RWPE2 (cell line): ENCODE results near the gene MCF2L2.
A peak's percentile ranks its signal among the peaks of the same experiment; 100 is the strongest.

Experiments
- ATAC-seq: fragments of 200-7000 bp; cut with Tn5 transposase; 3 replicates; pipeline ENCODE4 v1.9.1; 2021; ENCODE audit warnings: low read depth
- DNase-seq: peaks from one replicate; pipeline ENCODE4 v3.0.0-alpha.2; 2020; ENCODE audit warnings: low spot score
- H3K27ac ChIP-seq: fragments of 450-650 bp; 2 replicates; pipeline ENCODE4 v1.5.1; 2017; ENCODE audit warnings: mild to moderate bottlenecking; ENCODE audit not compliant: poor library complexity, severe bottlenecking
- H3K27me3 ChIP-seq: fragments of 250-450 bp; sonication (Bioruptor Pico); 2 replicates; pipeline ENCODE4 v1.5.1; 2021; ENCODE audit warnings: mild to moderate bottlenecking, moderate library complexity; ENCODE audit not compliant: insufficient read depth, poor library complexity, severe bottlenecking
- H3K36me3 ChIP-seq: fragments of 250-450 bp; sonication (Bioruptor Pico); 2 replicates; pipeline ENCODE4 v1.5.1; 2020; ENCODE audit warnings: low read depth, mild to moderate bottlenecking, moderate library complexity
- H3K4me1 ChIP-seq: fragments of 250-450 bp; sonication (Bioruptor Pico); 2 replicates; pipeline ENCODE4 v1.5.1; 2021; ENCODE audit warnings: mild to moderate bottlenecking, moderate library complexity; ENCODE audit not compliant: insufficient read depth, poor library complexity, severe bottlenecking
- H3K4me3 ChIP-seq: fragments of 250-450 bp; sonication (Bioruptor Pico); 2 replicates; pipeline ENCODE4 v1.5.1; 2021; ENCODE audit warnings: mild to moderate bottlenecking, moderate library complexity; ENCODE audit not compliant: severe bottlenecking
- H3K9me3 ChIP-seq: fragments of 250-450 bp; sonication (Bioruptor Pico); 2 replicates; pipeline ENCODE4 v1.5.1; 2021; ENCODE audit warnings: mild to moderate bottlenecking, moderate library complexity; ENCODE audit not compliant: severe bottlenecking
- TF ChIP-seq, protein P1 (sequence below): fragments of 450-650 bp; IDR thresholded peaks from one replicate; pipeline ENCODE4 v1.5.1; 2017; ENCODE audit warnings: mild to moderate bottlenecking, moderate library complexity; ENCODE audit not compliant: poor library complexity, severe bottlenecking

Gene MCF2L2

DNA sequence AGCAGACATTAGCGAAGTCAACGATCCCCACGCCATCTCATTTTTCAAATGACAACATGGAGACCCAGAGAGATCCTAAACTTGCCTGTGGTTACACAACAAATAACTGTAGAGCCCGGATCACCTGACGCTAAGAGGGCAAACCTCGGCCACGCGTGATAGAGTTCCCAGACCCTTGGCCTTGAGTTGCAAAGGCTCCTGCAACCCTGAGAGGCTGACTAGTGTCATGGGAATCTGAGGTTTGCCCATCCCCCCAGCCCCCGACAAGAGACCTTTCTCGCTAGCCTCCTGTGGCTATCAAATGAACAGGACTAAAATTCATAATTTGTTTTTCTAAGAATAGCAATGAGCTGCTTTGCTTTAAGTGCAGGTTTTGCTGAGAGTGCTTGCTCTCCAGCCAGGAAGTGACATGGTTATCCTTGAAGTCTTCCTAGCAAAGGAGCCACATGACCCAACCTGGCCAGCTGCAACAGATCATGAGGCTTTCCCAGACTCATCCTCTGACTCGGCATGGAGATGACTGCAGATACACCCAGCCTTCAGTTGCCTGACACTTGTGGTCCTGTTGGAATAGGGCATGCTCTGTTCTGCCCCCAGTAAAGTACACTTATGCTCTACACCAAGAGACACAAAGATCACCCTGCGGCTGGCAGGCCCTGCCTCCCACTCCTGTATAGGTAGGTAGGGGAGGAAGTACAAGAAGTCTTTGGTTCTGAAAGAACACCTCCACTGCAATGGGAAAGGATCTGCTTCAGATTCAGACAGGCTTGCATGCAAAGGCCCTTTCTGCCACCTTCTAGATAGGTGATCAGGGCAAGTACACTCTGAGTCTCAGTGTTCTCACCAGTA lies 36.0 kb downstream of the MCF2L2 start:
- H3K4me1 ChIP-seq: no peaks in the 10 kb centered on the region
- ATAC-seq (peak; percentile 49; the same call in 1 of the 3 replicates), DNase-seq (no peak)
- peaks cover 3% of the 10 kb centered on the region for H3K27me3 ChIP-seq
- no peaks in the 10 kb centered on the region for H3K36me3 ChIP-seq
- TF ChIP-seq, protein P1, sequence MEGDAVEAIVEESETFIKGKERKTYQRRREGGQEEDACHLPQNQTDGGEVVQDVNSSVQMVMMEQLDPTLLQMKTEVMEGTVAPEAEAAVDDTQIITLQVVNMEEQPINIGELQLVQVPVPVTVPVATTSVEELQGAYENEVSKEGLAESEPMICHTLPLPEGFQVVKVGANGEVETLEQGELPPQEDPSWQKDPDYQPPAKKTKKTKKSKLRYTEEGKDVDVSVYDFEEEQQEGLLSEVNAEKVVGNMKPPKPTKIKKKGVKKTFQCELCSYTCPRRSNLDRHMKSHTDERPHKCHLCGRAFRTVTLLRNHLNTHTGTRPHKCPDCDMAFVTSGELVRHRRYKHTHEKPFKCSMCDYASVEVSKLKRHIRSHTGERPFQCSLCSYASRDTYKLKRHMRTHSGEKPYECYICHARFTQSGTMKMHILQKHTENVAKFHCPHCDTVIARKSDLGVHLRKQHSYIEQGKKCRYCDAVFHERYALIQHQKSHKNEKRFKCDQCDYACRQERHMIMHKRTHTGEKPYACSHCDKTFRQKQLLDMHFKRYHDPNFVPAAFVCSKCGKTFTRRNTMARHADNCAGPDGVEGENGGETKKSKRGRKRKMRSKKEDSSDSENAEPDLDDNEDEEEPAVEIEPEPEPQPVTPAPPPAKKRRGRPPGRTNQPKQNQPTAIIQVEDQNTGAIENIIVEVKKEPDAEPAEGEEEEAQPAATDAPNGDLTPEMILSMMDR: no peak
- no peak overlapping the region for H3K4me3 ChIP-seq
- H3K27ac ChIP-seq: no peak overlapping the region
- H3K9me3 ChIP-seq: no peaks in the 10 kb centered on the region

DNA sequence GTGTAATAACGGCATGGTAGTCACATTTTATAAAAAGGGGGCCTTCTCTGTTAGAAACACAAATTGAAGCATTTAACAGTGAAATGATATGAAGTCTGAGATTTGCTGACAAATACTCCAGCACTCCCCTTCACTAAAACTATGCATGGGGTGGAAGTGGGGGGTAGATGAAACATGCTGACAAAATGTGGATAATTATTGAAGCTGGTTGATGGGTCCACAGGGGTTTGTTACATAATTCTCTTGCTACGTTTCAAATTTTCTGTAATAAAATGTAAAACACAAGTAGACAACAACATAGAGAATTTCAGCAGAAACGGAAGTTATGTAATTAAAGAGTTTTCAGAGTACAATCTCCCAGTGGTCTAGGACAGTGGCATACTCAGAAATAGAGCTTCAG lies 37.0 kb downstream of the MCF2L2 start:
- no peak for DNase-seq
- TF ChIP-seq, protein P1: no peak

DNA sequence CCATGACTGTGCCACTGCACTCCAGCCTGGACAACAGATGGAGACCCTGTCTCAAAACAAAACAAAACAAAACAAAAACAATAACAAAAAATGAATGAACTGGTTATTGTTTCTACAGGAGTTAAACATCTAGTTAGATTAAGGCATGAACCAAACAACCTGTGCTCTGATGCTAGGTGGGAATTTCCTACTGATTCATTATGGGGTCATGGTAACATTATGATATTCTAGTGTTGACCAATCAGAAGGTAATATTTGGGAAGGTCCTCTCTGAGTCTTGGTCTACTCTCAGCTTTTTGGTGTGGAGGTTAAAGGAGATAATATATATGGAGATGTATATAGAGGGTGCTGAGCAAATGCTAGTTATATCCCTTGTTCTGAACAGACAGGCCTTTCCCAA lies 37.6 kb downstream of the MCF2L2 start:
- no peaks in the 10 kb centered on the region for H3K36me3 ChIP-seq
- no peaks in the 10 kb centered on the region for H3K4me1 ChIP-seq
- H3K27me3 ChIP-seq: peaks cover 3% of the 10 kb centered on the region
- no peak for ATAC-seq
- H3K27ac ChIP-seq: no peak overlapping the region
- TF ChIP-seq, protein P1: no peak
- H3K9me3 ChIP-seq: no peaks in the 10 kb centered on the region
- DNase-seq: no peak
- H3K4me3 ChIP-seq: no peak overlapping the region

More for the DNA sequence above, 37.0 kb downstream of the MCF2L2 start:
- Histone ChIP-seq H3K27me3 (peaks cover 3% of the 10 kb centered on the region), H3K9me3 (no peaks in the 10 kb centered on the region), H3K4me1 (no peaks in the 10 kb centered on the region), H3K4me3 (no peak overlapping the region), H3K27ac (no peak overlapping the region), H3K36me3 (no peaks in the 10 kb centered on the region)
- ATAC-seq: no peak

DNA sequence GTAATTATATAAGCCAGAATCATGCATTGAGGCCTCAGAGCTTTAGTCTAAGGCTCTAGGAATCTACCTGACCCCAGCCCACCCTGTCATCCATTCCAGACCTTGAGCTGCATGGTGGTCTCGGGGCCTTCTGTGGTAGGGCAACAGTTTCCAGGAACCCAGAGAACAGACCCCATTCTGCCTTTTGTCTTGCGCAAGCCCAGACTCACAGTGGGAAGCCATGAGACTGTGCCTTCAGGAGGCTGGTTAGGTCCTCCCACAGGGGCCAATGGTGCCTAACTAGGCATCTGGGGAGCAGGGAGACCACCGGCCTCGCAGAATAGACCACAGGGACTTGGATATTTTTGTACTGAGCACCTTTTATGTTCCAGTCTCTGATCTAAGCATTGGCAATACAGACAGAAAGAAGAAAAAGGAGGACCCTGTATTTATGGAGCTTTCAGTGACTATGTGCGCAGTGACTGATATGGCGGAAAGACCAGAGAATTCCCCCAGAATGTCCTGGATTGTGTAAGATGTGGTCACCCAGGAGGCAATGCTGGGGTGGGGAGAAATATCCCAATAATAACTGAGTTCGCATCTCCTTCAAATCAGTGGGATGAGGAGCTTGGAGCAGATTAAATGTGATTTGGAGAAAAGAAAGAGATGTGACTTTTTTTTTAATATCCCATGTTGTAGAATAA lies 40.1 kb downstream of the MCF2L2 start:
- H3K4me3 ChIP-seq: no peak overlapping the region
- TF ChIP-seq, protein P1: no peak
- H3K9me3 ChIP-seq: no peaks in the 10 kb centered on the region
- no peaks in the 10 kb centered on the region for H3K4me1 ChIP-seq
- no peak for ATAC-seq
- no peaks in the 10 kb centered on the region for H3K27me3 ChIP-seq
- H3K27ac ChIP-seq: no peak overlapping the region
- H3K36me3 ChIP-seq: no peaks in the 10 kb centered on the region
- no peak for DNase-seq
